Activated naive CD8-positive, alpha-beta T cell treated with anti-CD3 and anti-CD28 coated beads, Interleukin-2, amount 50 U/mL, for 24 hours (primary cell): ENCODE data around the gene SGSH.

Source experiments
- ATAC-seq: fragments of 150-1000 bp; cut with Tn5 transposase; one replicate; pipeline ENCODE4 v1.10.0; 2021
- DNase-seq: peaks from one replicate; pipeline ENCODE4 v3.0.0; 2021
- H3K27ac Mint-ChIP-seq: one replicate; pipeline ENCODE4 v1.8.0; 2021; ENCODE audit warnings: mild to moderate bottlenecking, mixed read lengths
- H3K27me3 Mint-ChIP-seq: one replicate; pipeline ENCODE4 v1.8.0; 2021; ENCODE audit warnings: mixed read lengths
- H3K36me3 Mint-ChIP-seq: one replicate; pipeline ENCODE4 v1.8.0; 2021; ENCODE audit warnings: low read depth, mixed read lengths
- H3K4me1 Mint-ChIP-seq: one replicate; pipeline ENCODE4 v1.8.0; 2021; ENCODE audit warnings: mixed read lengths
- H3K4me3 Mint-ChIP-seq: one replicate; pipeline ENCODE4 v1.8.0; 2021; ENCODE audit warnings: mild to moderate bottlenecking, moderate library complexity, mixed read lengths
- H3K9me3 Mint-ChIP-seq: one replicate; pipeline ENCODE4 v1.8.0; 2021; ENCODE audit warnings: mixed read lengths

SGSH gene

DNA sequence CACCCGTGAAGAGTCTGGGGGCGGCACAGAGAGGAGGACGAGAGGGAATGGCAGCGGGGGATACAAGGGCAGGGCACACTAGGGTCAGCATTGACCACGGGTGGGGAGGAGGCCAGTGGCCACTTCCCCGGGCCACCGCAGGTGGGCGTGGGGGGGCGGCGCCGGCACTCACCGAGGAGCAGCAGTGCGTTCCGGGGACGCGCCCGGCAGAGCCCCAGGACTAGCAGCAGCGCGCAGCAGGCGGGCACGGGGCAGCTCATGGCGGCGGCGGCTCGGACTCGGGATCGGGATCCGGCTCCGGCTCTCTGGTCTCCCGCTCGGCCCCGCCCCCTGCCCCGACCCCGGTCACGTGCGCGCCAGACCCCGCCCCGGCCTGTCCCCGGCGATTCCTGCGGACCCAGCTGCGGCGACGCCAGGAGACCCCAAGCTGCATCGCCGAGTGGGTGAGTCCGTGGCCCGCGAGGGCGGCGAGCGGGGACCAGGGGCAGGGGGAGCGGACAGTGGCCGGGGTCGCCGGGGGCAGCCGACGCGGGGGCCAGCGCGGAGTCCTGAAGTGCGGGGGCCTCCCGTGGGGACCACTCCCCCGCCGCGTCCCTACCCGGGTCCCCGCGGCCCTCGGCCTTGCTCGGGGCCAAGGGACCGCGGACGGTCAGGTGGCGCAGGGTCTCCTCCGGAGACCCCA, at the start of gene SGSH, which contains the start of gene SLC26A11:
Gene SGSH (minus strand): TSS at position 280 of the 682 bp plus-strand sequence. CDS start 20 bp downstream, at position 260.
Gene SLC26A11 (plus strand): TSS at position 374 of the 682 bp plus-strand sequence. CDS start 1,134 bp downstream, outside the sequence.
- DNase-seq, result peak; percentile 74
- Mint-ChIP-seq H3K9me3 (no peaks in the 10 kb centered on the region), H3K27ac (peak within 1 kb of the TSS; percentile 89), H3K27me3 (peaks cover 3% of the 10 kb centered on the region), H3K4me3 (peak within 1 kb of the TSS; percentile 84), H3K36me3 (peaks cover 11% of the 10 kb centered on the region), H3K4me1 (peaks cover 33% of the 10 kb centered on the region)
- peak; percentile 42 for ATAC-seq

GRCh38 chr17:80269405-80269807, 49.3 kb upstream of the SGSH start:
- H3K27me3 Mint-ChIP-seq, result no peaks in the 10 kb centered on the region
- H3K4me1 Mint-ChIP-seq, result peaks cover 58% of the 10 kb centered on the region
- no peak overlapping the region for H3K27ac Mint-ChIP-seq
- H3K9me3 Mint-ChIP-seq, result peaks cover 4% of the 10 kb centered on the region
- ATAC-seq (no peak), DNase-seq (no peak)
- H3K4me3 Mint-ChIP-seq, result no peak overlapping the region
- peaks cover 42% of the 10 kb centered on the region for H3K36me3 Mint-ChIP-seq

DNA sequence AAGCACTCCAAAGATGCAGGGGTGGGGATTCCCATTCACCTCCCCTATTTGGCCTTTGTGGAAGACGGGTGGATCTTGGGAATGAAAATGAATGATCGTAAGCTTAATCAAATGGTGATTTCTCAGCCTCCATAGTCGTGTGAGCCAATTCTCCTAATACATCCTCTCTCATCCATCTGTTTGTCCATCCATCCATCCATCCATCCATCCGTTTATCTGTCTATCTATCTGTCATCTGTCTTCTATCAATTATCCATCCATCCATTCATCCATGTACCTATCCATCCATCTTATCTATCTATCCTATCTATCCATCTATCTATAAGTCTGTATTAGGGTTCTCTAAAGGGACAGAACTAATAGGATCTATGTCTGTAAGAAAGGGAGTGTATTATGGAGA, 48.3 kb upstream of the SGSH start:
- no peak overlapping the region for H3K4me3 Mint-ChIP-seq
- H3K27me3 Mint-ChIP-seq, result no peaks in the 10 kb centered on the region
- H3K27ac Mint-ChIP-seq, result no peak overlapping the region
- H3K9me3 Mint-ChIP-seq, result peaks cover 4% of the 10 kb centered on the region
- H3K4me1 Mint-ChIP-seq, result peaks cover 52% of the 10 kb centered on the region
- DNase-seq, result no peak
- H3K36me3 Mint-ChIP-seq, result peaks cover 40% of the 10 kb centered on the region
- no peak for ATAC-seq

DNA sequence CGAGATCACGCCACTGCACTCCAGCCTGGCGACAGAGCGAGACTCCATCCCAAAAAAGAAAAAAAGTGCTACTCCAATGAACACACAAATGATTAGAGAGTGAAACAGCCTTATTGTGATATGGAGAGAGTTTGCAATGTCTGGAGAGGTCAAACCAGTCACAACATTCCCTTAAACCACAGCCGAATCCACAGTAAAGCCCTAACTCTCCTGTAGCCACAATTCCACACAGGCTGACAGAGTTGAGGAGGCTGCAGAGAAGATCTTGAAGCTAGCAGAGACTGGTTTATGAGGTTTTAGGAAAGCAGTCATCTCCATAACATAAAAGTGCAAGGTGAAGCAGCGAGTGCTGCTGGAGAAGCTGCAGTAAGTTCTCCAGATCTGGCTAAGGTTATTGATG, 47.3 kb upstream of the SGSH start:
- Mint-ChIP-seq H3K4me1 (peaks cover 54% of the 10 kb centered on the region), H3K9me3 (peaks cover 4% of the 10 kb centered on the region), H3K27me3 (no peaks in the 10 kb centered on the region), H3K27ac (no peak overlapping the region), H3K36me3 (peaks cover 37% of the 10 kb centered on the region), H3K4me3 (no peak overlapping the region)
- ATAC-seq (no peak), DNase-seq (no peak)

DNA sequence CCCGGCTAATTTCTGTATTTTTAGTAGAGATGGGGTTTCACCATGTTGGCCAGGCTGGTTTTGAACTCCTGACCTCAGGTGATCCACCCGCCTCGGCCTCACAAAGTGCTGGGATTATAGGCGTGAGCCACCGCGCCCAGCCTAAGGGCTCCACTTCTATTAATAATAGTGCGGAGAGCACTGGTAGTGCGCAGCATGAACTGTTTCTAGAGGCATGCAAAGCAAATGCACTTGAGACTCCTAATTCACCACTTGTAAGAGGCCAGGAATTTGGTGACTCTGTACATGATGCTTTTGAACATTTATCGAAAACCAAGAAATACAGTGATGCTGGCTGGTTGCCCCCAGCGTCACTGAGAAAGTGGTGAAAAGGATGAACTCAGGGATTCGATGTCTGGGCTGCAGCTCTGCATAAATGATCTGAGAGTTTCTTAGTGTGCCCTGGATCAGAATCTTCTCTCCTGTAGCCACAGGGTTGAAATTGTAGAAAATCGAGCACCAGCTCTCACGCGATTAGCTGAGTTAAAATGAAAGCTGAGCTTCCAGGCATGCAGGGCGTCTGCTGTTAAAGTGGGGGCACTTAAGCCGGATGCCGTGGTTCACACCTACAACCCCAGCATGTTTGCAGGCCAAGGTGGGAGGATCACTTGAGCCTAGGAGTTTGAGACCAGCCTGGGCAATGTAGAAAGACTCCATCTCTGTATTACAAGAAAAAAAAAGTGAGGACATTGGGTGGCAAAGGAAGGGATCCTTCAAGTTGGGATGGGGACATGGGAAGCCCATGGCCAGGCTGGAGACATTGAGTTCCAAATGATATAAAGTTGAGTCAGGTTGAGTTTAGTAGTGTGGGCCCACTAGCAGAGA, 45.3 kb upstream of the SGSH start:
- peak; percentile 70 for DNase-seq
- ATAC-seq, result peak; percentile 60
- Mint-ChIP-seq H3K36me3 (peaks cover 30% of the 10 kb centered on the region), H3K4me3 (peak overlapping the region; percentile 96), H3K4me1 (peaks cover 56% of the 10 kb centered on the region), H3K27me3 (no peaks in the 10 kb centered on the region), H3K27ac (peak overlapping the region; percentile 97), H3K9me3 (peaks cover 4% of the 10 kb centered on the region)

- peaks cover 4% of the 10 kb centered on the region for H3K9me3 Mint-ChIP-seq
- H3K4me1 Mint-ChIP-seq, result peaks cover 59% of the 10 kb centered on the region
- peak overlapping the region; percentile 97 for H3K27ac Mint-ChIP-seq
- peak overlapping the region; percentile 96 for H3K4me3 Mint-ChIP-seq
- ATAC-seq (peak; percentile 5), DNase-seq (peak; percentile 67)
- H3K36me3 Mint-ChIP-seq, result peaks cover 24% of the 10 kb centered on the region
- H3K27me3 Mint-ChIP-seq, result peaks cover 2% of the 10 kb centered on the region
Observed at GRCh38 chr17:80264205-80265075, 44.3 kb upstream of the SGSH start.

- H3K4me1 Mint-ChIP-seq, result peaks cover 68% of the 10 kb centered on the region
- H3K4me3 Mint-ChIP-seq, result peak overlapping the region; percentile 96
- H3K36me3 Mint-ChIP-seq, result peaks cover 24% of the 10 kb centered on the region
- H3K9me3 Mint-ChIP-seq, result peaks cover 4% of the 10 kb centered on the region
- ATAC-seq (peak; percentile 45), DNase-seq (peak; percentile 89)
- peaks cover 2% of the 10 kb centered on the region for H3K27me3 Mint-ChIP-seq
- H3K27ac Mint-ChIP-seq, result peak overlapping the region; percentile 97
Observed at GRCh38 chr17:80263253-80264204, 43.4 kb upstream of the SGSH start.

- Mint-ChIP-seq H3K27me3 (peaks cover 2% of the 10 kb centered on the region), H3K27ac (no peak overlapping the region), H3K4me3 (peak overlapping the region; percentile 96), H3K36me3 (peaks cover 24% of the 10 kb centered on the region), H3K9me3 (peaks cover 4% of the 10 kb centered on the region), H3K4me1 (peaks cover 76% of the 10 kb centered on the region)
- ATAC-seq, result no peak
- DNase-seq, result no peak
Observed at GRCh38 chr17:80262775-80263244, 42.7 kb upstream of the SGSH start.

DNA sequence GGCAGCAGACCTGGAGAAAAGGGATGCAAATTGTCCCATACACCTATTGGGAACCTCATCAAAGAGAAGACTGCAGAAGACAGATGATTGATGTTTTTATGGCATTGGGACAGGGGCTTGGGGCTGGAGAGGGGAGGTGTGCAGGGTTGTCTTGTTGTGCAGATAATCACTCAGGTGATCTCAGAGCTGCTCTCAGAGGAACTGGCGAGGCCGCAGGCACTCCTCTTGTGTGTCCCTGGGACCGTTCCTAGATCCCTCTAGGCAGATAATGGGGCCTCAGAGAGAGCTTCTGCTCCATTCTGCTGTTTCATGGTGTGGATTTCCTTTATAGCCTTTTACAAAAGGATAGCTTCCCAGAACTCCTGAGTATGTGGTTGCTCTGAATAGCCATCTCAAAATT, 42.2 kb upstream of the SGSH start:
- Mint-ChIP-seq H3K9me3 (peaks cover 4% of the 10 kb centered on the region), H3K27me3 (peaks cover 2% of the 10 kb centered on the region), H3K36me3 (peaks cover 21% of the 10 kb centered on the region), H3K4me1 (peaks cover 77% of the 10 kb centered on the region), H3K27ac (peak overlapping the region; percentile 91), H3K4me3 (peak overlapping the region; percentile 87)
- DNase-seq, result no peak
- ATAC-seq, result no peak

DNA sequence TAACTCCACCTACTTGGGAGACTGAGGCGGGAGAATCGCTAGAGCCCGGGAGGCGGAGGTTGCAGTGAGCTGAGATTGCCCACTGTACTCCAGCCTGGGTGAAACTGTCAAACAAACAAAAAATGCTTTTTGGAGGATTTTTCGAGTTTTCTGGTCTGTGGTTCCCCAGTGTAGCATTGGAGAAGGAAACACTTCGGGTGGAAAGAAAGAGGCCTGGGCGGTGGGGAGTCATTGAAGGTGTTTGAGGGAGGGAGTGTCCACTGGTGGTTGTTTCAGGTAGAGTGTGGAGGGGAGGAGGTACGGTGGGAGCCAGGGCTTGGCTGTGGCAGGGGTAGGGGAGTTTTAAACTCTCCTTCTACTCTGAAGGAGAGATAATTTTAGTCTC, 41.8 kb upstream of the SGSH start:
- Mint-ChIP-seq H3K4me3 (peak overlapping the region; percentile 87), H3K27ac (peak overlapping the region; percentile 91), H3K27me3 (peaks cover 2% of the 10 kb centered on the region), H3K36me3 (peaks cover 19% of the 10 kb centered on the region), H3K9me3 (peaks cover 4% of the 10 kb centered on the region), H3K4me1 (peaks cover 74% of the 10 kb centered on the region)
- ATAC-seq, result no peak
- no peak for DNase-seq

GRCh38 chr17:80261159-80261894, 41.2 kb upstream of the SGSH start:
- DNase-seq, result peak; percentile 65

GRCh38 chr17:80260791-80261158, 40.6 kb upstream of the SGSH start, which contains the start of gene RNF213:
RNF213 (plus strand) TSS chr17:80260852; CDS start chr17:80263682, 2,830 bp downstream.
- H3K4me3 Mint-ChIP-seq, result peak within 1 kb of the TSS; percentile 87
- peaks cover 2% of the 10 kb centered on the region for H3K27me3 Mint-ChIP-seq
- peaks cover 67% of the 10 kb centered on the region for H3K4me1 Mint-ChIP-seq
- peaks cover 15% of the 10 kb centered on the region for H3K36me3 Mint-ChIP-seq
- DNase-seq, result peak; percentile 52
- ATAC-seq, result peak; percentile 6
- H3K27ac Mint-ChIP-seq, result peak within 1 kb of the TSS; percentile 91
- peaks cover 3% of the 10 kb centered on the region for H3K9me3 Mint-ChIP-seq

More at GRCh38 chr17:80261159-80261894, 41.2 kb upstream of the SGSH start:
- Mint-ChIP-seq H3K9me3 (peaks cover 4% of the 10 kb centered on the region), H3K4me3 (peak overlapping the region; percentile 87), H3K4me1 (peaks cover 68% of the 10 kb centered on the region), H3K27ac (peak overlapping the region; percentile 91), H3K27me3 (peaks cover 2% of the 10 kb centered on the region), H3K36me3 (peaks cover 19% of the 10 kb centered on the region)
- peak; percentile 4 for ATAC-seq
